Osteocyte (in vitro differentiated cells): ENCODE measurements around the gene FBXW4. TPM values are rescaled to one million over a fixed set of nuclear protein-coding genes. Genes with fewer than 3 reads are reported as not detected.

Experiments
- DNase-seq: peaks from one replicate; pipeline ENCODE4 v3.0.0; 2021; ENCODE audit warnings: mixed read lengths; ENCODE audit not compliant: unreplicated experiment; ENCODE audit errors: extremely low spot score
- H3K27ac Mint-ChIP-seq: one replicate; pipeline ENCODE4 v1.8.0; 2021; ENCODE audit warnings: mild to moderate bottlenecking, mixed read lengths; ENCODE audit not compliant: unreplicated experiment
- H3K27me3 Mint-ChIP-seq: one replicate; pipeline ENCODE4 v1.8.0; 2021; ENCODE audit warnings: mixed read lengths; ENCODE audit not compliant: unreplicated experiment
- H3K36me3 Mint-ChIP-seq: one replicate; pipeline ENCODE4 v1.8.0; 2021; ENCODE audit warnings: mixed read lengths; ENCODE audit not compliant: unreplicated experiment
- H3K4me1 Mint-ChIP-seq: one replicate; pipeline ENCODE4 v1.8.0; 2021; ENCODE audit warnings: mixed read lengths; ENCODE audit not compliant: unreplicated experiment
- H3K4me3 Mint-ChIP-seq: one replicate; pipeline ENCODE4 v1.8.0; 2021; ENCODE audit warnings: mild to moderate bottlenecking, moderate library complexity, mixed read lengths; ENCODE audit not compliant: unreplicated experiment
- H3K9me3 Mint-ChIP-seq: one replicate; pipeline ENCODE4 v1.8.0; 2021; ENCODE audit warnings: mixed read lengths; ENCODE audit not compliant: unreplicated experiment
- CTCF ChIP-seq: fragments of 200-600 bp; sonication (generic); IDR thresholded peaks from 2 replicates; pipeline ENCODE4 v1.5.0; 2021; ENCODE audit warnings: antibody characterized with exemption, mild to moderate bottlenecking, moderate library complexity
- total RNA-seq: library from RNA; stranded (reverse); gene quantifications from 2 replicates; pipeline ENCODE4 v1.2.1, GENCODE V29; 2021

The FBXW4 gene
- total RNA-seq, 1 donor from 2014 or later = 44.6 TPM

- H3K27ac Mint-ChIP-seq = no peak overlapping the region
- H3K4me3 Mint-ChIP-seq = no peak overlapping the region
- no peaks in the 10 kb centered on the region for H3K9me3 Mint-ChIP-seq
- no peak for DNase-seq
- H3K4me1 Mint-ChIP-seq = peaks cover 35% of the 10 kb centered on the region
- no peaks in the 10 kb centered on the region for H3K27me3 Mint-ChIP-seq
- TF ChIP-seq CTCF = no peak
- H3K36me3 Mint-ChIP-seq = peaks cover 12% of the 10 kb centered on the region
Measured at GRCh38 chr10:101690461-101690860, 4.5 kb downstream of the FBXW4 start.

GRCh38 chr10:101687071-101687658, 7.8 kb downstream of the FBXW4 start:
- peaks cover 37% of the 10 kb centered on the region for H3K4me1 Mint-ChIP-seq
- H3K27me3 Mint-ChIP-seq = no peaks in the 10 kb centered on the region
- no peak for DNase-seq
- no peaks in the 10 kb centered on the region for H3K9me3 Mint-ChIP-seq
- peaks cover 13% of the 10 kb centered on the region for H3K36me3 Mint-ChIP-seq
- TF ChIP-seq CTCF = no peak
- peak overlapping the region; percentile 3 for H3K27ac Mint-ChIP-seq
- H3K4me3 Mint-ChIP-seq = no peak overlapping the region

- H3K4me3 Mint-ChIP-seq = no peak overlapping the region
Measured at GRCh38 chr10:101686133-101686925, 8.6 kb downstream of the FBXW4 start.

GRCh38 chr10:101684782-101685181, 10.2 kb downstream of the FBXW4 start:
- Mint-ChIP-seq H3K4me1 (peaks cover 36% of the 10 kb centered on the region), H3K36me3 (peaks cover 13% of the 10 kb centered on the region), H3K4me3 (no peak overlapping the region), H3K27me3 (no peaks in the 10 kb centered on the region), H3K9me3 (no peaks in the 10 kb centered on the region), H3K27ac (no peak overlapping the region)
- no peak for TF ChIP-seq CTCF
- no peak for DNase-seq

More at GRCh38 chr10:101686133-101686925, 8.6 kb downstream of the FBXW4 start:
- peaks cover 36% of the 10 kb centered on the region for H3K4me1 Mint-ChIP-seq
- no peak for DNase-seq
- TF ChIP-seq CTCF = no peak
- H3K36me3 Mint-ChIP-seq = peaks cover 13% of the 10 kb centered on the region
- H3K9me3 Mint-ChIP-seq = no peaks in the 10 kb centered on the region
- no peak overlapping the region for H3K27ac Mint-ChIP-seq
- no peaks in the 10 kb centered on the region for H3K27me3 Mint-ChIP-seq

- peaks cover 36% of the 10 kb centered on the region for H3K4me1 Mint-ChIP-seq
Measured at GRCh38 chr10:101683276-101683675, 11.7 kb downstream of the FBXW4 start.

More at GRCh38 chr10:101683276-101683675, 11.7 kb downstream of the FBXW4 start:
- no peak for DNase-seq
- Mint-ChIP-seq H3K27ac (peak overlapping the region; percentile 90), H3K9me3 (no peaks in the 10 kb centered on the region), H3K36me3 (peaks cover 8% of the 10 kb centered on the region), H3K27me3 (no peaks in the 10 kb centered on the region), H3K4me3 (no peak overlapping the region)
- TF ChIP-seq CTCF = no peak
